IMR-90 (cell line): Measurements from ENCODE around the gene TNFAIP8. TPM values are rescaled to one million over a fixed set of nuclear protein-coding genes. Genes with fewer than 3 reads are reported as not detected.

Source experiments
- ATAC-seq: fragments of 200-7000 bp; cut with Tn5 transposase; 2 replicates; pipeline ENCODE4 v1.9.1; 2020; ENCODE audit warnings: low read depth, mild to moderate bottlenecking, moderate library complexity
- BruUV-seq: library from RNA; stranded (reverse); fragments of 400-500 nt; replicated peaks from 2 replicates; lab custom pipeline; 2021; lab: Mats Ljungman, UMichigan
- CTCF ChIA-PET: fragments of 300-600 bp; formaldehyde crosslinking; extraction: SDS; loops from one replicate; lab custom pipeline; 2021; ENCODE audit warnings: antibody characterized with exemption; lab: Yijun Ruan, JAX
- POLR2A ChIA-PET: fragments of 300-600 bp; sonication (Branson Sonifier 250); formaldehyde crosslinking; loops from one replicate; lab custom pipeline; 2022; ENCODE audit warnings: antibody characterized with exemption; ENCODE audit not compliant: unreplicated experiment; lab: Charles Lee
- DNase-seq: peaks from one replicate; pipeline ENCODE4 v3.0.0; 2013
- H2AFZ ChIP-seq: replicated peaks from 2 replicates; pipeline ENCODE3; 2013; ENCODE audit warnings: low read length, mild to moderate bottlenecking; ENCODE audit not compliant: poor library complexity
- H2AK5ac ChIP-seq: 2 replicates; pipeline ENCODE4 v1.6.1; 2013; ENCODE audit warnings: low read depth, low read length, inconsistent platforms
- H2AK9ac ChIP-seq: replicated peaks from 2 replicates; pipeline ENCODE3; 2013; ENCODE audit warnings: mild to moderate bottlenecking, low read depth, low read length, moderate library complexity; ENCODE audit not compliant: poor library complexity
- H2BK120ac ChIP-seq: 2 replicates; pipeline ENCODE4 v1.6.1; 2013; ENCODE audit warnings: low read depth, low read length, inconsistent platforms
- H2BK15ac ChIP-seq: 3 replicates; pipeline ENCODE4 v1.6.1; 2013; ENCODE audit warnings: low read depth, low read length, inconsistent platforms
- H2BK20ac ChIP-seq: 2 replicates; pipeline ENCODE4 v1.6.1; 2013; ENCODE audit warnings: low read depth, mild to moderate bottlenecking, inconsistent platforms, low read length, moderate library complexity
- H2BK5ac ChIP-seq: 2 replicates; pipeline ENCODE4 v1.6.1; 2013; ENCODE audit warnings: mild to moderate bottlenecking, low read depth, low read length, inconsistent platforms; ENCODE audit not compliant: poor library complexity, severe bottlenecking
- H3K14ac ChIP-seq: replicated peaks from 2 replicates; pipeline ENCODE4 v1.6.1; 2013; ENCODE audit warnings: low read depth, low read length, inconsistent platforms
- H3K18ac ChIP-seq: 2 replicates; pipeline ENCODE4 v1.6.1; 2013; ENCODE audit warnings: low read depth, low read length, control low read depth
- H3K23ac ChIP-seq: 2 replicates; pipeline ENCODE4 v1.6.1; 2013; ENCODE audit warnings: low read depth, low read length, inconsistent platforms
- H3K27ac ChIP-seq: 2 replicates; pipeline ENCODE4 v1.5.1; 2013; ENCODE audit warnings: mild to moderate bottlenecking, control low read depth, low read length; ENCODE audit not compliant: insufficient read depth
- H3K27me3 ChIP-seq: 2 replicates; pipeline ENCODE4 v1.6.1; 2013; ENCODE audit warnings: low read length; ENCODE audit not compliant: control insufficient read depth, insufficient read depth
- H3K36me3 ChIP-seq: 2 replicates; pipeline ENCODE4 v1.6.1; 2013; ENCODE audit warnings: low read length, mixed read lengths; ENCODE audit not compliant: control insufficient read depth, insufficient read depth
- H3K4ac ChIP-seq: 2 replicates; pipeline ENCODE4 v1.6.1; 2013; ENCODE audit warnings: low read depth, low read length, inconsistent platforms
- H3K4me1 ChIP-seq: 2 replicates; pipeline ENCODE4 v1.6.1; 2013; ENCODE audit warnings: low read length, mixed read lengths; ENCODE audit not compliant: control insufficient read depth, insufficient read depth
- H3K4me2 ChIP-seq: 2 replicates; pipeline ENCODE4 v1.6.1; 2013; ENCODE audit warnings: low read depth, mild to moderate bottlenecking, control low read depth, low read length, moderate library complexity
- H3K4me3 ChIP-seq: 2 replicates; pipeline ENCODE4 v1.5.1; 2013; ENCODE audit warnings: low read depth, mild to moderate bottlenecking, control low read depth, low read length, moderate library complexity; ENCODE audit not compliant: insufficient read depth
- H3K56ac ChIP-seq: 2 replicates; pipeline ENCODE4 v1.6.1; 2013; ENCODE audit warnings: low read length, inconsistent platforms; ENCODE audit not compliant: insufficient read depth; ENCODE audit errors: extremely low read depth
- H3K79me1 ChIP-seq, 2 experiments: 2 replicates each; pipeline ENCODE4 v1.6.1; 2013; ENCODE audit warnings: low read length in 2 of 2, inconsistent platforms in 1 of 2, low read depth in 1 of 2
- H3K9ac ChIP-seq: 2 replicates; pipeline ENCODE4 v1.6.1; 2013; ENCODE audit warnings: low read depth, low read length, control low read depth
- H3K9me1 ChIP-seq: 2 replicates; pipeline ENCODE4 v1.6.1; 2013; ENCODE audit warnings: low read length, inconsistent platforms; ENCODE audit not compliant: insufficient read depth
- H3K9me3 ChIP-seq: 2 replicates; pipeline ENCODE4 v1.6.1; 2013; ENCODE audit warnings: low read length; ENCODE audit not compliant: control insufficient read depth, insufficient read depth
- H4K20me1 ChIP-seq: 2 replicates; pipeline ENCODE4 v1.6.1; 2013; ENCODE audit warnings: low read length, inconsistent platforms; ENCODE audit not compliant: insufficient read depth
- H4K5ac ChIP-seq: 2 replicates; pipeline ENCODE4 v1.6.1; 2013; ENCODE audit warnings: mild to moderate bottlenecking, low read depth, low read length, control low read depth
- H4K8ac ChIP-seq, 2 experiments: 2 replicates each; pipeline ENCODE4 v1.6.1; 2013; ENCODE audit warnings: low read depth in 2 of 2, low read length in 2 of 2, control low read depth in 1 of 2, inconsistent platforms in 1 of 2
- H4K91ac ChIP-seq: 2 replicates; pipeline ENCODE4 v1.6.1; 2013; ENCODE audit warnings: low read depth, low read length, inconsistent platforms; ENCODE audit not compliant: insufficient read depth
- ELK1 ChIP-seq: fragments of 150-350 bp; IDR thresholded peaks from 2 replicates; pipeline ENCODE4 v1.6.1; 2016; ENCODE audit warnings: low read depth, mild to moderate bottlenecking, low read length, moderate library complexity, borderline replicate concordance
- FOS ChIP-seq: fragments of 150-350 bp; IDR thresholded peaks from 2 replicates; pipeline ENCODE4 v1.6.1; 2016; ENCODE audit warnings: low read depth, low read length
- MAZ ChIP-seq: IDR thresholded peaks from 2 replicates; pipeline ENCODE4 v1.6.1; 2012; ENCODE audit warnings: low read depth, mild to moderate bottlenecking, low read length, improper control_type of control experiment, moderate library complexity, borderline replicate concordance
- POLR2A ChIP-seq: IDR thresholded peaks from 2 replicates; pipeline ENCODE4 v1.6.1; 2012; ENCODE audit warnings: mild to moderate bottlenecking, low read depth, low read length
- RFX5 ChIP-seq: IDR thresholded peaks from 2 replicates; pipeline ENCODE4 v1.8.0; 2012; ENCODE audit warnings: low read depth, mild to moderate bottlenecking, low read length, moderate library complexity
- WGBS, 2 experiments: methylation state at CpG; one replicate each; pipeline versions ENCODE4 v1.1.5 to v1.1.7; 2013; ENCODE audit warnings: missing lambda C conversion rate in 2 of 2; ENCODE audit not compliant: insufficient read length in 1 of 2; ENCODE audit errors: extremely low coverage in 2 of 2; 5-methylcytosine and 5-hydroxymethylcytosine counted together
- dilution Hi-C: fragments of 300-500 bp; cut with HindIII; formaldehyde crosslinking; loops from one replicate; pipeline ENCODE4 v1.14.3; 2018; ENCODE audit warnings: low sequenced_read_pairs; ENCODE audit not compliant: unreplicated experiment
- in situ Hi-C: fragments of 300-500 bp; cut with MboI; formaldehyde crosslinking; loops from 3 replicates; pipeline ENCODE4 v1.14.3; 2019; ENCODE audit warnings: low sequenced_read_pairs, inconsistent platforms, mixed read lengths
- intact Hi-C: fragments of 100-400 bp; cut with micrococcal nuclease; formaldehyde crosslinking; loops from 2 replicates; pipeline ENCODE4 v1.10.0; 2022
- polyA plus RNA-seq, 3 experiments: library from polyadenylated mRNA; depleted of rRNA; stranded (reverse); fragments of >200 nt; gene quantifications; 2 replicates each; pipeline ENCODE4 v1.2.3, GENCODE V29; 2012; ENCODE audit warnings: low replicate concordance in 1 of 3
- total RNA-seq: library from RNA; depleted of rRNA; stranded (reverse); fragments of >200 nt; gene quantifications from 2 replicates; pipeline ENCODE4 v1.2.3, GENCODE V29; 2012

TNFAIP8 gene
- total and polyA plus RNA-seq, 2 of the 4 experiments (the other 2 are of a cell fraction): 20.3 to 29.9 TPM

DNA sequence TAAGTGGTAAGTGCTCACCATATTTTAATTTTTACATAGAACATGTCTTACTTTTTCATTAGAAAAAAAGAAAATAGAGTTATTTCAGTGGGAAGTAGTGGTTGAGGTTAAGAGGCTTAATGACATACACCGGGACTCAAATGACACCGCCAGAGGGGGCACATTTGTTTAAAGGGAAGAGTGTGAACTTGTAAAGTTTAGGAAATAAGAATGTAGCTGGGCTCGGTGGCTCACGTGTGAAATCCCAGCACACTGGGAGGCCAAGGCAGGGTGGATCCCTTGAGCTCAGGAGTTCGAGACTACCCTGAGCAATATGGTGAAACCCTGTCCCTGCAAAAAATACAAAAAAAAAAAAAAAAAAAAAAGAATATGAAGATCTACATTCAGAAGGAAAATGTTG is 43.4 kb upstream of the TNFAIP8 start:
- ATAC-seq: no peak

More for the DNA sequence above, 43.4 kb upstream of the TNFAIP8 start:
- Histone ChIP-seq H2BK15ac (no peak overlapping the region), H4K91ac (no peak overlapping the region), H3K27ac (no peak overlapping the region), H4K20me1 (no peaks in the 10 kb centered on the region), H3K36me3 (peaks cover 1% of the 10 kb centered on the region; the same call in 1 of the 2 replicates), H3K14ac (no peak overlapping the region), H2BK120ac (no peak overlapping the region), H3K4me1 (peaks cover 11% of the 10 kb centered on the region), H4K8ac (no peak overlapping the region), H3K18ac (no peak overlapping the region), H2AFZ (no peak overlapping the region), H3K4me2 (no peak overlapping the region), H3K9me3 (no peaks in the 10 kb centered on the region), H3K23ac (no peak overlapping the region), H4K5ac (no peak overlapping the region), H2AK9ac (no peak overlapping the region), H3K4me3 (no peak overlapping the region), H2BK20ac (no peak overlapping the region), H3K9me1 (peaks cover 5% of the 10 kb centered on the region; the same call in 1 of the 2 replicates), H3K79me1 (peaks cover 5 to 11% of the 10 kb centered on the region in 2 experiments; a peak in 3 of 4 replicates), H3K56ac (no peak overlapping the region), H3K4ac (no peak overlapping the region), H2BK5ac (no peak overlapping the region), H3K9ac (no peak overlapping the region), H3K27me3 (no peaks in the 10 kb centered on the region), H2AK5ac (no peak overlapping the region)
- no peak for TF ChIP-seq FOS
- no peak for TF ChIP-seq ELK1
- TF ChIP-seq MAZ: no peak
- no peak for TF ChIP-seq RFX5
- no peak for TF ChIP-seq POLR2A
- POLR2A ChIA-PET: interaction anchor here (0.6 kb wide), 1 partner anchor 44 kb away, joined by 4 read pairs; no protein-coding TSS in a partner anchor
- 80% methylated on average over 1 of the region's 5 CpGs; no CpG with 5 or more reads in 1 of the 2 experiments for WGBS, 2 experiments
- no TSS peak for BruUV-seq
- dilution Hi-C loops (no loop called here), intact Hi-C loops (no loop called here), in situ Hi-C loops (no loop called here)
- no peak for DNase-seq
- CTCF ChIA-PET: interaction anchor here (1.6 to 2.5 kb wide), 2 partner anchors 9 to 44 kb away, joined by 7 read pairs; no protein-coding TSS in a partner anchor
